ENCODE measurements around the gene PES1.
"Not testable (repeated sequence)": the region's sequence is repeated elsewhere in the genome, so short reads cannot be mapped to it uniquely, and the experiment has no call there.

Gene PES1

DNA sequence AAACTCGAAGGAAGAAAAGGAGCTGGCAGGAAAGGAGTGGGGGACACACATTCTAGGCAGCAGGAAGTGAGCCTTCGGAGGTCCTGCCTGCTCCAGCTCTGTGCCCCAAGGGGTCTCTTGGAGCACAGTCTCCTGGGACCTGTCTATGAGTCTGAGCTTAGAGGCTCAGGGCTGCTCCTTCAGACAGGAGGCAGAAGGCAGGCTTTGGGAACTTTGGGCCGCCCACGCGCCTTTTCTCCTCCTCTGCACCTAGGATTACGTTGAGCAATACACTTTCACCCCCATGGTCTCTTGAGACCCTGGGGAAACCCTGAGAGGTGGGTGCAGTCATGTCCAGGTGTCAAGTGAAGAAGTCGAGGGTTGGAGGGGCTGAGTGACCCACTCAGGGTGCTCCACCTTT is 16.2 kb upstream of the PES1 start:
- DNase-seq: no peak

DNA sequence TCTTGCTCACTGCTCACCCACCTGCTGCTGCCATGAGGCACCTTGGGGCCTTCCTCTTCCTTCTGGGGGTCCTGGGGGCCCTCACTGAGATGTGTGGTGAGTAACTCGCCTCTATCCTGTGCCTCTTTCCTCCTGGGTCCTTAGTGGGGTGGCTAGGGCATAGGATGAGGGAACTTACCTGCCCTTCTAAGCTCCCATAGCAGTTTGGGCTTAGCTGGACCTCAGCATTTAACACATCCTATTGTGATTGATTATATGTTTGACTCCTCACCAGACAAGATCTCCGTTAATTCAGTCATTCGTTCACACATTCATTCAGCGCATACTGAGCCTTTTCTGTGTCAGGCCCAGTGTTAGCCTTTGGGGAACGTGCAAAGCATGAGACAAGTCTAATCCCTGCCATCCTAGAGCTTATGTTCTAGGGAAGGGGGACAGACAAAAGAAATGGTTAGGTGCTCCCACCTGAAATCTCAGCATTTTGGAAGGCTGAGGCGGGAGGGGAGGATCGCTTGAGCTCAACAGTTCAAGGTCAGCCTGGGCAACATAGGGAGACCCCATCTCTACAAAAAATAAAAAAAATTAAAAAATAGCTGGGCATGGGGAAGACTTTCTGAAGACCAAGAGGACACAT is 15.7 kb upstream of the PES1 start:
- peak; percentile 28 for DNase-seq

- peak; percentile 44 for DNase-seq
These were observed 15.0 kb upstream of the PES1 start, which contains the start of gene TCN2 for GRCh38 chr22:30606455-30607299. Gene TCN2 (plus strand): TSS chr22:30607174. CDS start chr22:30607332, 158 bp downstream.

- DNase-seq: peak; percentile 66
These were observed 13.9 kb upstream of the PES1 start for GRCh38 chr22:30605449-30606110.

GRCh38 chr22:30604723-30605122 is 13.0 kb upstream of the PES1 start:
- no peak for DNase-seq

DNA sequence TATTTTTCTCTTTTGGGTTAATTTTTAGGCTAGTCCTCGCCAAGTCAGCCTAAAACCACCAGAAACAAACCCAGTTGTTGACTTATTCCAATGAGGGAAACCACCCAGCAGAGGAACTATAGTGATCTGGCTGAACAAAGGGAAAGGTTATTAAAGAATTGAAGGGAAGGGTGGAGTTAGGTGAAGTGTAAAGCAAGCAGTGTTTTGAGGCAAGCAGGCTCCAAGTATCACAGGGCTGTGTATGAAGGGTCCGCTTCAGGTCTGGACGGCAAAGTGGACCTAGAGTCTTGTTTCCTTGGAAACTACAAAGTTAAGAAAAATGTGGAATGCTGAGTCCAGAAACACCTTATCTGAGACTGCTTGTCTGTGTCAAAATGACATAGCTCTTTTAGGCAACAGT is 12.1 kb upstream of the PES1 start:
- DNase-seq: no peak

DNA sequence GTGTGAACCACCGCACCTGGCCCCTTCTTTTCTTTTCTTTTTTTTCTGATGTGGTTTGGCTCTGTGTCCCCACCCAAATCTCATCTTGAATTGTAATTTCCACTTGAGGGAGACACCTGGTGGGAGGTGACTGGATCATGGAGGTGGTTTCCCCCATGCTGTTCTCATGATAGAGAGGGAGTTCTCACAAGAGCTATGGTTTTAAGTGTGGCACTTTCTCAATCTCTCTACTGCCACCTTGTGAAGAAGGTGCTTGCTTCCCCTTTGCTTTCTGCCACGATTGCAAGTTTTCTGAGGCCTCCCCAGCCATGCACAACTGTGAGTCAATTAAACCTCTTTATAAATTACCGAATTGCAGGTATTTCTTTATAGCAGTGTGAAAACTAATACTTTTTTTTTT is 10.3 kb upstream of the PES1 start:
- DNase-seq: no peak

- no peak for DNase-seq
These were observed 9.8 kb upstream of the PES1 start for GRCh38 chr22:30601464-30601863.

DNA sequence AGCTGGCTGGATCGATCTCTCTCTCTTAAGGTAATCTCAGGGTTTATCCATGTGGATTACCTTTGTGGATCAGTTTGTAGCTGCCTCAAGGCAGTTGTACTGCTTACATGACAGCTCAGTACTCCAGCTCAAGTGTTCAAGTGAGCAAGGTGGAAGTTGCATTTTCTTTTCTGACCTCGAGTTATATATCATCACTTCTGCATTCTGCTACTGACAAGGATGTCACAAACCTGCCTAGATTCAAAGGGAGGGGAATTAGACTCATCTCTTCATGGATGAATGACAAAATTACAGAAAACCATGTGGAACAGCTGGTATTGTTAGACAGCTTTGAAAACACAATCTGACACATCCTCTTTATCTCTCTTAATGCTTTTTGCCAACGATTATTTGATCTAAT is 9.2 kb upstream of the PES1 start:
- DNase-seq: no peak

DNA sequence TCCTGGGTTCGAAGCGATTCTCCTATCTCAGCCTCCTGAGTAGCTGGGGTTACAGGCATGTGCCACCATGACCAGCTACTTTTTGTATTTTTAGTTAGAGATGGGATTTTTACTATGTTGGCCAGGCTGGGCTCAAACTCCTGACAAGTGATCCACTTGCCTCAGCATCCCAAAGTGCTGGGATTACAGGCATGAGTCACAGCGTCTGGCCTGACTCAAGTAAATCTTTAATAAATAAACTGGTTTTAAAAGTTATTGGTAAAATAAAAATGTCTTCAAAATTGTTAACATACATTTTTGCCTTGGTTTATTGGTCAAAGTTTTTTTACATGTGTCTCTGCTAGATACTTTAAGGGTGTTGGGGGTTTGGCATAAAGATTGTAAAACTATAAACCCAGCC is 7.3 kb upstream of the PES1 start:
- no peak for DNase-seq

DNA sequence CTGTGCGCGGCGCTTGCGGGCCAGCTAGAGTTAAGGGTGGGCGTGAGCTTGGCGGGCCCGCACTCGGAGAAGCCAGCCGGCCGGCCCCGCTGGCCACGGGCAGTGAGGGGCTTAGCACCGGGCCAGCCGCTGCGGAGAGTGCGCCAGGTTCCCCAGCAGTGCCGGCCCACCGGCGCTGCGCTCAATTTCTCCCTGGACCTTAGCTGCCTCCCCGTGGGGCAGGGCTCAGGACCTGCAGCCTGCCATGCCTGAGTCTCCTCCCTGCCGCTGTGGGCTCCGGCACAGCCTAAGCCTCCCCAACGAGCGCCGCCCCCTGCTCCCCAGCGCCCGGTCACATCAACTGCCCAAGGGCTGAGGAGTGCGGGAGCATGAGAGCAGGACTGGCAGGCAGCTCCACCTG is 5.2 kb upstream of the PES1 start:
- no peak for DNase-seq

DNA sequence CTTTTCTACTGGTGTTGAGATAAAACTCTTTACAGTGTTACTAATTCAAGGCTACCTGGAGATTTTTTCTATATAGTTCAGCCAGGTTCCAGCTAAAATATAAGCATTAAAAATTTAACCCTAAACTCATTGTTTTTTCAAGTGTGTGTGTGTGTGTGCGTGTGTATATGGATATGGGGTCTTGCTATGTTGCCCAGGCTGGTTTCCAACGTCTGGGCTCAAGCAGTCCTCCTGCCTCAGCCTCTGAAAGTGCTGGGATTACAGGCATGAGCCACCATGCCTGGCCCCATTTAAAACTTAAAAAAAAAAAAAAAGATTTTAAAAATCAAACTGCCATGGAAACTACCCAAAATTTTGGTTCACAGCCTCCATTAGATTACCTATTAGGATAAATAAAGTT is 4.5 kb upstream of the PES1 start:
- DNase-seq: no peak

- DNase-seq: not testable (repeated sequence)
These were observed 627 bp upstream of the PES1 start for GRCh38 chr22:30592360-30592713.

- no peak for DNase-seq
These were observed 521 bp downstream of the PES1 start for GRCh38 chr22:30591191-30591587.

- DNase-seq: no peak
These were observed 5.3 kb downstream of the PES1 start for GRCh38 chr22:30586414-30586813.

- no peak for DNase-seq
These were observed 7.3 kb downstream of the PES1 start for GRCh38 chr22:30584441-30584840.

GRCh38 chr22:30582788-30583545 is 8.7 kb downstream of the PES1 start:
- DNase-seq: no peak

GRCh38 chr22:30582051-30582450 is 9.7 kb downstream of the PES1 start:
- no peak for DNase-seq

DNA sequence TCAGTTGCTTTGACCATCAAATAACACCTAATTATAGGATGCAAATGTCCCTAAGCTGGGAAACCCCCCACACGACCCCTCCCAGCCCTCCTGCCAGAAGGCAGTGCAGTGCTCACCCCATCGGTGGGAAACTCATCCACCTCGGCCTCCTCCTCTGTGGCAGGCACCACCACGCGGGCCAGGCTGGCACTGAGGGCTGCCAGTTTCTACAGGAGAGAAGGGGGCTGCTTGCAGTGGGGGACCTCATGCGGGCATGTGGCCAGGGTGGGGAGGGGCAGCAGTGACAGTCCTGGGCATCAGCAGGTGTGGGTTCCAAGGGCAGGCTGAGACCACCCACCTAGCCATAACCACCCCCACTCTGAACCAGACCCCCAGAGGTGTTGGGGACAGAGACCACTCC is 10.8 kb downstream of the PES1 start:
- DNase-seq: no peak

- DNase-seq: no peak
These were observed 13.2 kb downstream of the PES1 start for GRCh38 chr22:30578481-30578880.

- DNase-seq: no peak
These were observed 15.9 kb downstream of the PES1 start for GRCh38 chr22:30575859-30576258.

DNA sequence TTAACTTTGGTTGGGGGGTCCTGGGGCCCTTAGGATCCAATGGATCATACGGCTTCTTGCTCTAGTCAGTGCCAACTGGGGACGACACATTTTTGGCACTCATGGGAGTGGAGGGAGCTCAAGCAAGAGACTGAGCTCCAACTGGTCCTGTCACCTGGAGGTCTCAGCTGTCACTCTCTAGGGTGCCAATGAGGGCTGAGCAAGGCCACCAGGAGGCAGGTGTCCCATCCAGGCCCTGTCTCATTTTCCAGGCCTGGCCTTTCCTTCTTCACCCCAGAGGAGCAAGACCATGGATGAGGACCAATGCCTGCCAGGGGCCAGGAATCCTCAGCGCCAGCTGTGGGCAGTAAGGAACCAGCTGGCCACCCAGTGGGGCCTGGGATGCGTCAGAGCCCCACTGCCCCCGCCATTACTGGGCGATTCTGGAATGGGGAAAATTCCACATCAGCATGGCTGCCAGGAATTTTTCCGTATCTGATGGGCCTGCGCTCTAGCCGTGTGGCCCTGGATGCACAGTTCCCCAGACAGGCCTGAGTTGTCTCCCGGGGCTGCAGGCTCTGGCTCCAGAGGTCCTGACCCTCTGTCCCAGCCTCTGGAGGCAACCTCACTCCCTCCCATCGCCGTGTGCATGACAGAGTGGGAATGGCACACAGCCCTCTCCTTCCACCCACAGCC is 16.6 kb downstream of the PES1 start:
- no peak for DNase-seq
